DOHH2 (cell line): Measurements from ENCODE around the gene MYCBPAP.

Experiments
- H3F3A ChIP-seq: fragments of 200-600 bp; sonication (generic), shearing (Covaris generic); 2 replicates; pipeline ENCODE4 v1.6.0; 2016; ENCODE audit warnings: antibody characterized with exemption, mild to moderate bottlenecking; ENCODE audit not compliant: control insufficient read depth, insufficient read depth
- H3K27ac ChIP-seq: fragments of 200-600 bp; sonication (generic); 2 replicates; pipeline ENCODE4 v1.5.1; 2014; ENCODE audit warnings: low read depth, mild to moderate bottlenecking, low read length, moderate library complexity
- H3K27me3 ChIP-seq: fragments of 200-600 bp; sonication (generic); 2 replicates; pipeline ENCODE4 v1.6.1; 2014; ENCODE audit warnings: mild to moderate bottlenecking, low read length, mixed read lengths; ENCODE audit not compliant: control insufficient read depth
- H3K36me3 ChIP-seq: fragments of 200-600 bp; sonication (generic); 2 replicates; pipeline ENCODE4 v1.6.1; 2014; ENCODE audit warnings: mild to moderate bottlenecking, low read length, moderate library complexity, mixed read lengths; ENCODE audit not compliant: control insufficient read depth
- H3K4me1 ChIP-seq: fragments of 200-600 bp; sonication (generic); 2 replicates; pipeline ENCODE4 v1.6.1; 2014; ENCODE audit warnings: mild to moderate bottlenecking, low read length, mixed read lengths; ENCODE audit not compliant: control insufficient read depth
- H3K4me2 ChIP-seq: fragments of 200-600 bp; sonication (generic); 2 replicates; pipeline ENCODE4 v1.6.0; 2014; ENCODE audit warnings: mild to moderate bottlenecking, low read length, moderate library complexity
- H3K4me3 ChIP-seq: fragments of 200-600 bp; sonication (generic); 2 replicates; pipeline ENCODE4 v1.5.1; 2014; ENCODE audit warnings: mild to moderate bottlenecking, low read length, mixed read lengths
- H3K79me2 ChIP-seq: fragments of 200-600 bp; sonication (generic); 2 replicates; pipeline ENCODE4 v1.6.1; 2014; ENCODE audit warnings: mild to moderate bottlenecking, low read length, mixed read lengths; ENCODE audit not compliant: control insufficient read depth
- H3K9me2 ChIP-seq: fragments of 200-600 bp; sonication (generic); replicated peaks from 2 replicates; pipeline ENCODE4 v1.6.1; 2014; ENCODE audit warnings: mild to moderate bottlenecking, low read length, mixed read lengths; ENCODE audit not compliant: control insufficient read depth
- H3K9me3 ChIP-seq: fragments of 200-600 bp; sonication (generic); 2 replicates; pipeline ENCODE4 v1.6.1; 2014; ENCODE audit warnings: antibody characterized with exemption, low read length, mixed read lengths; ENCODE audit not compliant: control insufficient read depth, insufficient read depth
- H4K20me1 ChIP-seq: fragments of 200-600 bp; sonication (generic); 2 replicates; pipeline ENCODE4 v1.6.0; 2014; ENCODE audit warnings: low read depth, mild to moderate bottlenecking, antibody characterized with exemption, low read length, moderate library complexity; ENCODE audit not compliant: control insufficient read depth, insufficient read depth
- EZH2phosphoT487 ChIP-seq: fragments of 200-600 bp; sonication (generic); IDR thresholded peaks from 2 replicates; pipeline ENCODE4 v1.6.1; 2017; ENCODE audit warnings: borderline replicate concordance, mild to moderate bottlenecking, antibody characterized with exemption, low read length, moderate library complexity, mixed read lengths
- TF ChIP-seq, protein P1 (sequence below): fragments of 200-600 bp; sonication (generic); IDR thresholded peaks from one replicate; pipeline ENCODE4 v1.5.1; 2014; ENCODE audit warnings: antibody characterized with exemption, mild to moderate bottlenecking, low read depth, low read length; ENCODE audit not compliant: poor library complexity, severe bottlenecking

Gene MYCBPAP

GRCh38 chr17:50499270-50499669 lies 9.0 kb upstream of the MYCBPAP start:
- peaks cover 12% of the 10 kb centered on the region; the same call in 1 of the 2 replicates for H3F3A ChIP-seq
- H3K4me3 ChIP-seq = no peak overlapping the region
- H3K9me3 ChIP-seq = no peaks in the 10 kb centered on the region
- H3K27ac ChIP-seq = no peak overlapping the region
- no peaks in the 10 kb centered on the region for H4K20me1 ChIP-seq
- no peaks in the 10 kb centered on the region for H3K9me2 ChIP-seq
- H3K27me3 ChIP-seq = peaks cover 5% of the 10 kb centered on the region; the same call in 1 of the 2 replicates
- no peak for TF ChIP-seq EZH2phosphoT487
- TF ChIP-seq, protein P1, sequence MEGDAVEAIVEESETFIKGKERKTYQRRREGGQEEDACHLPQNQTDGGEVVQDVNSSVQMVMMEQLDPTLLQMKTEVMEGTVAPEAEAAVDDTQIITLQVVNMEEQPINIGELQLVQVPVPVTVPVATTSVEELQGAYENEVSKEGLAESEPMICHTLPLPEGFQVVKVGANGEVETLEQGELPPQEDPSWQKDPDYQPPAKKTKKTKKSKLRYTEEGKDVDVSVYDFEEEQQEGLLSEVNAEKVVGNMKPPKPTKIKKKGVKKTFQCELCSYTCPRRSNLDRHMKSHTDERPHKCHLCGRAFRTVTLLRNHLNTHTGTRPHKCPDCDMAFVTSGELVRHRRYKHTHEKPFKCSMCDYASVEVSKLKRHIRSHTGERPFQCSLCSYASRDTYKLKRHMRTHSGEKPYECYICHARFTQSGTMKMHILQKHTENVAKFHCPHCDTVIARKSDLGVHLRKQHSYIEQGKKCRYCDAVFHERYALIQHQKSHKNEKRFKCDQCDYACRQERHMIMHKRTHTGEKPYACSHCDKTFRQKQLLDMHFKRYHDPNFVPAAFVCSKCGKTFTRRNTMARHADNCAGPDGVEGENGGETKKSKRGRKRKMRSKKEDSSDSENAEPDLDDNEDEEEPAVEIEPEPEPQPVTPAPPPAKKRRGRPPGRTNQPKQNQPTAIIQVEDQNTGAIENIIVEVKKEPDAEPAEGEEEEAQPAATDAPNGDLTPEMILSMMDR = no peak
- H3K36me3 ChIP-seq = no peaks in the 10 kb centered on the region
- H3K4me1 ChIP-seq = peaks cover 22% of the 10 kb centered on the region
- H3K79me2 ChIP-seq = no peaks in the 10 kb centered on the region
- H3K4me2 ChIP-seq = no peak overlapping the region

- Histone ChIP-seq H3K9me3 (no peaks in the 10 kb centered on the region), H3K27me3 (peaks cover 5% of the 10 kb centered on the region; the same call in 1 of the 2 replicates), H3K36me3 (no peaks in the 10 kb centered on the region), H3K4me3 (no peak overlapping the region), H3K4me2 (no peak overlapping the region), H3F3A (peaks cover 12% of the 10 kb centered on the region; the same call in 1 of the 2 replicates), H3K9me2 (no peaks in the 10 kb centered on the region), H3K79me2 (no peaks in the 10 kb centered on the region), H4K20me1 (no peaks in the 10 kb centered on the region), H3K27ac (no peak overlapping the region), H3K4me1 (peaks cover 27% of the 10 kb centered on the region)
- TF ChIP-seq, protein P1 = no peak
- TF ChIP-seq EZH2phosphoT487 = no peak
Measured at GRCh38 chr17:50499721-50500120, 8.5 kb upstream of the MYCBPAP start.

DNA sequence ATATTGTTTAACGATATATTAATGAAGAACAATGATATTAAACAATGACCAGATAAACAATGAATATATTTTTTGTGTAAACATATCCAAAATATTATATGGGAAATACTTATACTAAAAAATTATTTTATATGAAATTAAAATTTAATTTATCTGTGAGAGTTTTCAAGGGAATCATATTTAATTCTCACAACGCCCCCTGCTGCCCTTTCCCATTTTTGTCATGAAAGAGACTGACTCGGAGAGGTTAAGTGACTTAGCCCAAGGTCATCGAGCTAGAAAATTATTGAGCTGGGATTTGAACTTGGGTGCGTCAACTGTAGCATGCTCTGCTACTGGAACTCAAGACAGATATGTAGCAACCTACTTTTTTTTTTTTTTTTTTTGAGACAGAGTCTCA lies 7.2 kb upstream of the MYCBPAP start:
- Histone ChIP-seq H3K27ac (no peak overlapping the region), H3K79me2 (no peaks in the 10 kb centered on the region), H3K9me2 (no peaks in the 10 kb centered on the region), H3K4me2 (no peak overlapping the region), H3K9me3 (no peaks in the 10 kb centered on the region), H3K36me3 (no peaks in the 10 kb centered on the region), H4K20me1 (no peaks in the 10 kb centered on the region), H3K4me3 (no peak overlapping the region), H3K27me3 (no peaks in the 10 kb centered on the region), H3K4me1 (peaks cover 39% of the 10 kb centered on the region), H3F3A (peaks cover 12% of the 10 kb centered on the region; the same call in 1 of the 2 replicates)
- TF ChIP-seq, protein P1 = peak; percentile 44
- no peak for TF ChIP-seq EZH2phosphoT487
